OCI-LY1 (cell line): Measurements from ENCODE around the gene PCDHA6.
"Not testable (repeated sequence)": the region's sequence is repeated elsewhere in the genome, so short reads cannot be mapped to it uniquely, and the experiment has no call there.

ENCODE experiments used
- H2AFZ ChIP-seq: fragments of 200-600 bp; sonication (generic), shearing (Covaris generic); 2 replicates; pipeline ENCODE4 v1.6.0; 2014; ENCODE audit warnings: antibody characterized with exemption, mild to moderate bottlenecking, low read length
- H3F3A ChIP-seq: fragments of 200-600 bp; sonication (generic), shearing (Covaris generic); 2 replicates; pipeline ENCODE4 v1.6.0; 2014; ENCODE audit warnings: mild to moderate bottlenecking, antibody characterized with exemption, low read length, moderate library complexity; ENCODE audit not compliant: insufficient read depth
- H3K27ac ChIP-seq: fragments of 200-600 bp; sonication (generic); 2 replicates; pipeline ENCODE4 v1.5.1; 2014; ENCODE audit warnings: low read length, mixed run types, mild to moderate bottlenecking, low read depth; ENCODE audit not compliant: poor library complexity, severe bottlenecking
- H3K27me3 ChIP-seq: fragments of 200-600 bp; sonication (generic); 2 replicates; pipeline ENCODE4 v1.6.0; 2014; ENCODE audit warnings: antibody characterized with exemption, mild to moderate bottlenecking, low read length, moderate library complexity; ENCODE audit not compliant: insufficient read depth
- H3K36me3 ChIP-seq: fragments of 200-600 bp; sonication (generic); 2 replicates; pipeline ENCODE4 v1.6.1; 2014; ENCODE audit warnings: mild to moderate bottlenecking, antibody characterized with exemption, low read length, moderate library complexity, mixed read lengths; ENCODE audit not compliant: insufficient read depth
- H3K4me1 ChIP-seq: fragments of 200-600 bp; sonication (generic); 2 replicates; pipeline ENCODE4 v1.5.1; 2014; ENCODE audit warnings: mild to moderate bottlenecking, low read length, moderate library complexity; ENCODE audit not compliant: insufficient read depth, severe bottlenecking
- H3K4me2 ChIP-seq: fragments of 200-600 bp; sonication (generic), shearing (Covaris generic); 2 replicates; pipeline ENCODE4 v1.6.1; 2014; ENCODE audit warnings: low read length
- H3K4me3 ChIP-seq: fragments of 200-600 bp; sonication (generic); 2 replicates; pipeline ENCODE4 v1.5.1; 2014; ENCODE audit warnings: low read length, low read depth, mild to moderate bottlenecking, mixed read lengths; ENCODE audit not compliant: poor library complexity, severe bottlenecking
- H3K79me2 ChIP-seq: fragments of 200-600 bp; shearing (Covaris generic); 2 replicates; pipeline ENCODE4 v1.6.1; 2016; ENCODE audit warnings: mixed run types, low read length, mixed read lengths; ENCODE audit not compliant: insufficient read depth
- H3K9ac ChIP-seq: fragments of 200-600 bp; sonication (generic), shearing (Covaris generic); 2 replicates; pipeline ENCODE4 v1.6.1; 2014; ENCODE audit warnings: mild to moderate bottlenecking, low read length, mixed read lengths
- H3K9me2 ChIP-seq: fragments of 200-600 bp; sonication (generic), shearing (Covaris generic); 2 replicates; pipeline ENCODE4 v1.6.1; 2014; ENCODE audit warnings: low read depth, mild to moderate bottlenecking, low read length, mixed read lengths
- H3K9me3 ChIP-seq: fragments of 200-600 bp; shearing (Covaris generic); 2 replicates; pipeline ENCODE4 v1.6.1; 2014; ENCODE audit warnings: low read length, mixed read lengths
- H4K20me1 ChIP-seq: fragments of 200-600 bp; sonication (generic), shearing (Covaris generic); 2 replicates; pipeline ENCODE4 v1.6.0; 2016; ENCODE audit warnings: mild to moderate bottlenecking, low read length; ENCODE audit not compliant: insufficient read depth
- EZH2 ChIP-seq: fragments of 200-600 bp; sonication (generic), shearing (Covaris generic); IDR thresholded peaks from 2 replicates; pipeline ENCODE4 v1.8.0; 2017; ENCODE audit warnings: borderline replicate concordance, mixed run types, mild to moderate bottlenecking, antibody characterized with exemption, low read length, moderate library complexity, mixed read lengths
- TF ChIP-seq, protein P1 (sequence below): fragments of 200-600 bp; sonication (generic), shearing (Covaris generic); IDR thresholded peaks from 2 replicates; pipeline ENCODE4 v1.5.1; 2017; ENCODE audit warnings: mild to moderate bottlenecking, antibody characterized with exemption, low read length, moderate library complexity, mixed read lengths

The PCDHA6 gene

DNA sequence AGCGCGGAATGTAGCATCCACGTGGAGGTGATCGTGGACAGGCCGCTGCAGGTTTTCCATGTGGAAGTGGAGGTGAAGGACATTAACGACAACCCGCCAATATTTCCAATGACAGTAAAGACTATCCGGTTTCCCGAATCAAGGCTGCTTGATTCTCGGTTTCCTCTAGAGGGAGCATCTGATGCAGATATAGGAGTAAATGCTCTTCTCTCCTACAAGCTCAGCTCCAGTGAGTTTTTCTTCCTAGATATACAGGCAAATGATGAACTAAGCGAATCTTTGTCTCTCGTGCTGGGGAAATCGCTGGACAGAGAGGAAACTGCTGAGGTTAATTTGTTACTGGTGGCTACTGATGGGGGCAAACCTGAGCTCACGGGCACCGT lies 32.5 kb upstream of the PCDHA6 start:
- H3K36me3 ChIP-seq, result no peaks in the 10 kb centered on the region
- no peak overlapping the region for H3K4me2 ChIP-seq
- no peaks in the 10 kb centered on the region for H3K27me3 ChIP-seq
- no peaks in the 10 kb centered on the region for H3K4me1 ChIP-seq
- H3K9me2 ChIP-seq, result no peaks in the 10 kb centered on the region; the same call in 1 of the 2 replicates
- no peaks in the 10 kb centered on the region for H4K20me1 ChIP-seq
- TF ChIP-seq, protein P1, sequence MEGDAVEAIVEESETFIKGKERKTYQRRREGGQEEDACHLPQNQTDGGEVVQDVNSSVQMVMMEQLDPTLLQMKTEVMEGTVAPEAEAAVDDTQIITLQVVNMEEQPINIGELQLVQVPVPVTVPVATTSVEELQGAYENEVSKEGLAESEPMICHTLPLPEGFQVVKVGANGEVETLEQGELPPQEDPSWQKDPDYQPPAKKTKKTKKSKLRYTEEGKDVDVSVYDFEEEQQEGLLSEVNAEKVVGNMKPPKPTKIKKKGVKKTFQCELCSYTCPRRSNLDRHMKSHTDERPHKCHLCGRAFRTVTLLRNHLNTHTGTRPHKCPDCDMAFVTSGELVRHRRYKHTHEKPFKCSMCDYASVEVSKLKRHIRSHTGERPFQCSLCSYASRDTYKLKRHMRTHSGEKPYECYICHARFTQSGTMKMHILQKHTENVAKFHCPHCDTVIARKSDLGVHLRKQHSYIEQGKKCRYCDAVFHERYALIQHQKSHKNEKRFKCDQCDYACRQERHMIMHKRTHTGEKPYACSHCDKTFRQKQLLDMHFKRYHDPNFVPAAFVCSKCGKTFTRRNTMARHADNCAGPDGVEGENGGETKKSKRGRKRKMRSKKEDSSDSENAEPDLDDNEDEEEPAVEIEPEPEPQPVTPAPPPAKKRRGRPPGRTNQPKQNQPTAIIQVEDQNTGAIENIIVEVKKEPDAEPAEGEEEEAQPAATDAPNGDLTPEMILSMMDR, result no peak
- TF ChIP-seq EZH2, result no peak
- H3K79me2 ChIP-seq, result no peaks in the 10 kb centered on the region
- H3K9me3 ChIP-seq, result no peaks in the 10 kb centered on the region
- H2AFZ ChIP-seq, result no peak overlapping the region
- no peaks in the 10 kb centered on the region for H3F3A ChIP-seq
- H3K27ac ChIP-seq, result no peak overlapping the region
- H3K9ac ChIP-seq, result no peak overlapping the region
- no peak overlapping the region for H3K4me3 ChIP-seq

DNA sequence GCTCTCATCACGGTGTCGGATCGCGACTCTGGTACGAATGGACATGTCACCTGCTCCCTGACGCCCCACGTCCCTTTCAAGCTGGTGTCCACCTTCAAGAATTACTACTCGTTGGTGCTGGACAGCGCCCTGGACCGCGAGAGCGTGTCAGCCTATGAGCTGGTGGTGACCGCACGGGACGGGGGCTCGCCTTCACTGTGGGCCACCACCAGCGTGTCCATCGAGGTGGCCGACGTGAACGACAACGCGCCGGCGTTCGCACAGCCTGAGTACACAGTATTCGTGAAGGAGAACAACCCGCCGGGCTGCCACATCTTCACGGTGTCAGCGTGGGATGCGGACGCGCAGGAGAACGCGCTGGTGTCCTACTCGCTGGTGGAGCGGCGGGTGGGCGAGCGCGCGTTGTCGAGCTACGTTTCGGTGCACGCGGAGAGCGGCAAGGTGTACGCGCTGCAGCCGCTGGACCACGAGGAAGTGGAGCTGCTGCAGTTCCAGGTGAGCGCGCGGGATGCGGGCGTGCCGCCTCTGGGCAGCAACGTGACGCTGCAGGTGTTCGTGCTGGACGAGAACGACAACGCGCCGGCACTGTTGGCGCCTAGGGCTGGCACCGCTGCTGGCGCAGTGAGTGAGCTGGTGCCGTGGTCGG lies 31.6 kb upstream of the PCDHA6 start:
- H3K36me3 ChIP-seq, H3K9ac ChIP-seq, H2AFZ ChIP-seq, H3K4me2 ChIP-seq, H3K9me2 ChIP-seq, H3K4me3 ChIP-seq, H3K27ac ChIP-seq, H3F3A ChIP-seq, H4K20me1 ChIP-seq, H3K79me2 ChIP-seq, H3K4me1 ChIP-seq, H3K27me3 ChIP-seq, H3K9me3 ChIP-seq: not testable (repeated sequence)

DNA sequence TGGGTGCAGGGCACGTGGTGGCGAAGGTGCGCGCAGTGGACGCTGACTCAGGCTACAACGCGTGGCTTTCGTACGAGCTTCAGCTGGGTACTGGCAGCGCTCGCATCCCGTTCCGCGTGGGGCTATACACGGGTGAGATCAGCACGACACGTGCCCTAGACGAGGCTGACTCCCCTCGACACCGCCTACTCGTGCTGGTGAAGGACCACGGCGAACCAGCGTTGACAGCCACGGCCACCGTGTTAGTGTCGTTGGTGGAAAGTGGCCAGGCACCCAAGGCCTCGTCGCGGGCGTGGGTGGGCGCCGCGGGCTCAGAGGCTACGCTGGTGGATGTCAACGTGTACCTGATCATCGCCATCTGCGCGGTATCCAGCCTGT lies 31.1 kb upstream of the PCDHA6 start:
- no peak overlapping the region for H2AFZ ChIP-seq
- no peaks in the 10 kb centered on the region for H3K9me3 ChIP-seq
- no peak for TF ChIP-seq EZH2
- TF ChIP-seq, protein P1, result no peak
- no peaks in the 10 kb centered on the region for H3K4me1 ChIP-seq
- no peak overlapping the region for H3K27ac ChIP-seq
- H3K36me3 ChIP-seq, result no peaks in the 10 kb centered on the region
- no peak overlapping the region for H3K4me3 ChIP-seq
- no peaks in the 10 kb centered on the region for H4K20me1 ChIP-seq
- H3K4me2 ChIP-seq, result no peak overlapping the region
- H3K9ac ChIP-seq, result no peak overlapping the region
- H3F3A ChIP-seq, result no peaks in the 10 kb centered on the region
- no peaks in the 10 kb centered on the region for H3K79me2 ChIP-seq
- H3K9me2 ChIP-seq, result no peaks in the 10 kb centered on the region; the same call in 1 of the 2 replicates
- no peaks in the 10 kb centered on the region for H3K27me3 ChIP-seq

DNA sequence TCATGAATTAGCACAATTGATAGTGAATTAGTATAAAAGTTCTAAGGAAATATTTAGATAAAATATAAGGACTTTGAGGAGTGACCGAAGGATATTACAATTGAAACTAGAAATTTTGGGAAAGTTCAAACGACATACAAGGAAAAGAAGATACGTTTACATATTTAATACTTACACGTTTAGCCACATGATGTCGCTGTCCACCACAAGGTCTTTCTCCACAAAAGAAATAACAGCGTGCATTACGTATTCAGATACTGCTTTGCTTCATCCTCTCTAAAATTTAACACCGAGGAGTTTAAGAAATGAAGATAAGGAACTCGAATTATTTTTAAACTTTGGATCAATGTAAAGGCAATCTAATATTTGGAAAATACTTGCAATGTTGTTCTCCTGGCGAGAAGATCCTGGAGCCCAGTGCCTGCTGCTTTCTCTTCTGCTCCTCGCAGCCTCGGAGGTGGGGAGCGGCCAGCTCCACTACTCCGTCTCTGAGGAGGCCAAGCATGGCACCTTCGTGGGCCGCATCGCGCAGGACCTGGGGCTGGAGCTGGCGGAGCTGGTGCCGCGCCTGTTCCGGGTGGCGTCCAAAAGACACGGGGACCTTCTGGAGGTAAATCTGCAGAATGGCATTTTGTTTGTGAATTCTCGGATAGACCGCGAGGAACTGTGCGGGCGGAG lies 26.8 kb upstream of the PCDHA6 start, which contains the start of gene PCDHA3:
PCDHA3 (plus strand) TSS at position 242 of the 678 bp plus-strand sequence.
- H3K4me2 ChIP-seq, result no peak within 1 kb of the TSS
- no peaks in the 10 kb centered on the region for H3K9me2 ChIP-seq
- no peak within 1 kb of the TSS for H2AFZ ChIP-seq
- no peaks in the 10 kb centered on the region for H3F3A ChIP-seq
- H3K36me3 ChIP-seq, result no peaks in the 10 kb centered on the region
- H3K9ac ChIP-seq, result no peak within 1 kb of the TSS
- H3K4me1 ChIP-seq, result no peaks in the 10 kb centered on the region
- no peaks in the 10 kb centered on the region for H3K27me3 ChIP-seq
- H4K20me1 ChIP-seq, result no peaks in the 10 kb centered on the region
- TF ChIP-seq, protein P1, result peak; percentile 15; the same call in 1 of the 2 replicates
- TF ChIP-seq EZH2, result no peak
- H3K79me2 ChIP-seq, result no peaks in the 10 kb centered on the region
- H3K9me3 ChIP-seq, result no peaks in the 10 kb centered on the region
- H3K27ac ChIP-seq, result no peak within 1 kb of the TSS
- H3K4me3 ChIP-seq, result no peak within 1 kb of the TSS
